ENCODE measurements around the gene SLC9A9. TPM values are rescaled to one million over a fixed set of nuclear protein-coding genes. Genes with fewer than 3 reads are reported as not detected.

Gene SLC9A9
- total RNA-seq, 1 donor from 2014 or later: 11.4 TPM

GRCh38 chr3:143358155-143358792 lies 490.0 kb downstream of the SLC9A9 start:
- no peak for DNase-seq
- Mint-ChIP-seq H3K27me3 (ENCODE audit: unreplicated experiment) (no peaks in the 10 kb centered on the region), H3K9me3 (ENCODE audit: unreplicated experiment) (no peaks in the 10 kb centered on the region), H3K27ac (ENCODE audit: unreplicated experiment) (no peak overlapping the region), H3K4me1 (ENCODE audit: low read depth, unreplicated experiment) (no peaks in the 10 kb centered on the region), H3K36me3 (ENCODE audit: unreplicated experiment) (no peaks in the 10 kb centered on the region), H3K4me3 (ENCODE audit: unreplicated experiment) (no peak overlapping the region)
- no peak for TF ChIP-seq CTCF (IDR thresholded peaks at IDR 0.05; ENCODE audit: partially characterized antibody, unreplicated experiment)

- no peak for TF ChIP-seq CTCF (IDR thresholded peaks at IDR 0.05; ENCODE audit: partially characterized antibody, unreplicated experiment)
- no peaks in the 10 kb centered on the region for H3K36me3 Mint-ChIP-seq (ENCODE audit: unreplicated experiment)
- peaks cover 1% of the 10 kb centered on the region for H3K9me3 Mint-ChIP-seq (ENCODE audit: unreplicated experiment)
- H3K4me3 Mint-ChIP-seq (ENCODE audit: unreplicated experiment): no peak overlapping the region
- no peaks in the 10 kb centered on the region for H3K4me1 Mint-ChIP-seq (ENCODE audit: low read depth, unreplicated experiment)
- H3K27ac Mint-ChIP-seq (ENCODE audit: unreplicated experiment): no peak overlapping the region
- no peak for DNase-seq
- H3K27me3 Mint-ChIP-seq (ENCODE audit: unreplicated experiment): no peaks in the 10 kb centered on the region
Measured at GRCh38 chr3:143357700-143358099, 490.6 kb downstream of the SLC9A9 start.

GRCh38 chr3:143356839-143357238 lies 491.4 kb downstream of the SLC9A9 start:
- no peaks in the 10 kb centered on the region for H3K27me3 Mint-ChIP-seq (ENCODE audit: unreplicated experiment)
- no peaks in the 10 kb centered on the region for H3K36me3 Mint-ChIP-seq (ENCODE audit: unreplicated experiment)
- no peak overlapping the region for H3K27ac Mint-ChIP-seq (ENCODE audit: unreplicated experiment)
- no peaks in the 10 kb centered on the region for H3K4me1 Mint-ChIP-seq (ENCODE audit: low read depth, unreplicated experiment)
- no peak for TF ChIP-seq CTCF (IDR thresholded peaks at IDR 0.05; ENCODE audit: partially characterized antibody, unreplicated experiment)
- H3K4me3 Mint-ChIP-seq (ENCODE audit: unreplicated experiment): no peak overlapping the region
- peaks cover 1% of the 10 kb centered on the region for H3K9me3 Mint-ChIP-seq (ENCODE audit: unreplicated experiment)
- DNase-seq: no peak

- Mint-ChIP-seq H3K27ac (ENCODE audit: unreplicated experiment) (no peak overlapping the region), H3K27me3 (ENCODE audit: unreplicated experiment) (no peaks in the 10 kb centered on the region), H3K4me1 (ENCODE audit: low read depth, unreplicated experiment) (no peaks in the 10 kb centered on the region), H3K4me3 (ENCODE audit: unreplicated experiment) (no peak overlapping the region), H3K36me3 (ENCODE audit: unreplicated experiment) (no peaks in the 10 kb centered on the region), H3K9me3 (ENCODE audit: unreplicated experiment) (peaks cover 1% of the 10 kb centered on the region)
- no peak for TF ChIP-seq CTCF (IDR thresholded peaks at IDR 0.05; ENCODE audit: partially characterized antibody, unreplicated experiment)
- no peak for DNase-seq
Measured at GRCh38 chr3:143354342-143354741, 493.9 kb downstream of the SLC9A9 start.

- peaks cover 1% of the 10 kb centered on the region for H3K9me3 Mint-ChIP-seq (ENCODE audit: unreplicated experiment)
- no peak overlapping the region for H3K27ac Mint-ChIP-seq (ENCODE audit: unreplicated experiment)
- H3K4me1 Mint-ChIP-seq (ENCODE audit: low read depth, unreplicated experiment): no peaks in the 10 kb centered on the region
- H3K4me3 Mint-ChIP-seq (ENCODE audit: unreplicated experiment): no peak overlapping the region
- no peaks in the 10 kb centered on the region for H3K27me3 Mint-ChIP-seq (ENCODE audit: unreplicated experiment)
- no peaks in the 10 kb centered on the region for H3K36me3 Mint-ChIP-seq (ENCODE audit: unreplicated experiment)
- DNase-seq: no peak
- TF ChIP-seq CTCF (IDR thresholded peaks at IDR 0.05; ENCODE audit: partially characterized antibody, unreplicated experiment): no peak
Measured at GRCh38 chr3:143352850-143353550, 495.3 kb downstream of the SLC9A9 start.

Measured in glutamatergic neuron (in vitro differentiated cells).